ENCODE measurements around the gene CDCA7L. TPM values are rescaled to one million over a fixed set of nuclear protein-coding genes. Genes with fewer than 3 reads are reported as not detected.

CDCA7L gene, protein sequence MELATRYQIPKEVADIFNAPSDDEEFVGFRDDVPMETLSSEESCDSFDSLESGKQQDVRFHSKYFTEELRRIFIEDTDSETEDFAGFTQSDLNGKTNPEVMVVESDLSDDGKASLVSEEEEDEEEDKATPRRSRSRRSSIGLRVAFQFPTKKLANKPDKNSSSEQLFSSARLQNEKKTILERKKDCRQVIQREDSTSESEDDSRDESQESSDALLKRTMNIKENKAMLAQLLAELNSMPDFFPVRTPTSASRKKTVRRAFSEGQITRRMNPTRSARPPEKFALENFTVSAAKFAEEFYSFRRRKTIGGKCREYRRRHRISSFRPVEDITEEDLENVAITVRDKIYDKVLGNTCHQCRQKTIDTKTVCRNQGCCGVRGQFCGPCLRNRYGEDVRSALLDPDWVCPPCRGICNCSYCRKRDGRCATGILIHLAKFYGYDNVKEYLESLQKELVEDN
- 46.9 and 102 TPM in 2 replicates for total RNA-seq

GRCh38 chr7:21945454-21946221, at the start of gene CDCA7L:
TSS of gene CDCA7L (minus strand) at chr7:21945899. CDS start at chr7:21945804, 95 bp downstream.

Data from smooth muscle cell of the umbilical artery (primary cell).